HG03575 (cell line): ENCODE measurements around the gene CRYBG3.

Source experiments
- ATAC-seq: cut with Tn5 transposase; IDR thresholded peaks from one replicate; pipeline ENCODE4 v1.9.1; 2021; ENCODE audit not compliant: unreplicated experiment, insufficient number of reproducible peaks, low FRiP score; ENCODE audit errors: extremely low read depth

The CRYBG3 gene

DNA sequence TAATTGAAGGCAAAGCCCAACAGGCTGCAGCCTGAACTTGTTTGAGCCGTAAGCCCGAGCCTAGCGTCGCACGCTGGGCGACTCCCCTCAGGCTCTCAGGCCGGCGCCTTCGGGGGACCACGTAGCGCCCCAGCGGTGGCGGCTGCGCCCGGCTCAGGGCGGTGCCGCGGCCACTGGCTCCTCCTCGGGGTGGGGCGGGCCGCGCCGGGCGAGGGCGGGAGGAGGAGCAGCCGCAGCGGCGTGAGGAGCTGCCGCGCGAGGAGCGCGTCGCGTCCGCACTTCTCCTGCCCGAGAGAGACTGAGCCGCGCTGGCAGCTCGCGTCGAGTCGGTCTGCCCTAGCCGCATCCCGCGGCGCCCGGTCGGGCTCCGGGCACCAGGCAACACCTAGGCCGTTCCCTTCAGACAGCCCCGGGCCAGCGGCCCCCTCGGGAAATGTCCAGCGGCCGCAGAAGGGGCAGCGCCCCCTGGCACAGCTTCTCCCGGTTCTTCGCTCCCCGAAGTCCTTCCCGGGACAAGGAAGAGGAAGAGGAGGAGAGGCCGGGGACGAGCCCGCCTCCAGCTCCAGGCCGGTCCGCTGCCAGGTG is at the start of gene CRYBG3:
Gene CRYBG3 (plus strand): TSS at position 238 of the 585 bp plus-strand sequence. CDS start 196 bp downstream, at position 434.
- ATAC-seq, result peak; percentile 80

- no peak for ATAC-seq
Observed at GRCh38 chr3:97772926-97773325, 48.9 kb upstream of the CRYBG3 start.

DNA sequence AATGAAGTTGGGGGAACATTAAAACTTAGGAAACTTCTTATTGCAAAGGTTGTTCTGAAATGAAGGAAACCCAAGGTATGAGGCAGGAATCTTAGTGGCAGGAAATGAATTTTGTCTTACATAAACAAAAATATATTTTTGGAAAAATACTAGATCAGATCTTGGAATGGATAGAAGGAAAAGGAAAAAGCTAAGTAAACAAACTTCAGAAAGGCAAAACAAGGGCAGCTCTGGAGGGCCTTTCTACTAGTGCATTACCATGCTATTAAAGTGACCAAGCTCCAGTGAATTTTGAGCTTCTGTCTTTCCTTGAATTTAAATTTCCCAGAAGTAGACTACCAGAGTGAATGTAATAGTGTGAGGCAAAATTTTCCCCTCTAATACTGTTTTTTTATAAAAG is 43.7 kb upstream of the CRYBG3 start:
- no peak for ATAC-seq

DNA sequence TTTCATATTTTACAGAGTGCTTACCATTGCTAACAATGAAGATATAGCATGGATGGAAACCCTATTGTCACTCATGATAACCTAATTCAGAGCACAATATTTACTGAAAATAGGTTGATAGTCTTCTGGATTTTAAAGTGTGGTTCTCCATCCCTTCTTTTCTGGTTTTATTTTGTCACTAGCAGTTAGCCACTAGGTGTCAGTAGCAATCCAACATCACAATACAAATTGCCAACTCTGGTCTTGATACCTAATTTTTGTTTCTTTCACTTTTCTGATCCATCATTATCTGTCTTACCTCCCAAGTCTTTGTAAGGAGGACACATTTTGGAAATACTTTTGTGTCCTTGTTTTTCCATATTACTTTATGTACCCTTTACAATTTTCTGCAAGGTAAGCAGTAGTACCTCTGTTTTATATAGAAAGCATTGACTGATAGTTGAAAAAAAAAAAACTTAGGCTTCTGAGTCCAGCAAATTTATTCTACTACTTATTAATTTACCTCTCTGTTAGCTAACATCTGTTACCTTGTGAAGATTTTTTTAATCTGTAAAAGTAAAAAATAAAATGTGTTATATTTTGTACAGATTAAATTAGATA is 28.3 kb upstream of the CRYBG3 start:
- ATAC-seq, result peak; percentile 54

DNA sequence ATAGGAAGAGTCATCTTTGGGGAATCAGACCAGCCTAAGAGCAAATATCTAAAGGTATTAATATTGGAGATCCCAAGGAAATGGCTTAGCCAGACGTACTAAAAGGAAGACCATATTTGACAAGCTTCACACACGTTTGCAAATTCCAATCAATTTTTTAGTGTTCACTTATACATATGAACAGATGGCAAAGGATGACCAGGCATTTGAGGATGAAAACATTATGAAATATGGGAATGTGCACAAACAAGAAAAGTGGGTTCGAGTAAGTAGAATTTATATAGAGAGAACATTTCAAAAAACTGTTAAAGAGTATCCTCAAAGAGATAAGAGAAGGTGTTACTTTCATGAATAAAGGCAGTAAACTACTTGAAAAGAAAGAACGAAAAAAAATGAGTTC is 25.9 kb upstream of the CRYBG3 start:
- ATAC-seq, result no peak

DNA sequence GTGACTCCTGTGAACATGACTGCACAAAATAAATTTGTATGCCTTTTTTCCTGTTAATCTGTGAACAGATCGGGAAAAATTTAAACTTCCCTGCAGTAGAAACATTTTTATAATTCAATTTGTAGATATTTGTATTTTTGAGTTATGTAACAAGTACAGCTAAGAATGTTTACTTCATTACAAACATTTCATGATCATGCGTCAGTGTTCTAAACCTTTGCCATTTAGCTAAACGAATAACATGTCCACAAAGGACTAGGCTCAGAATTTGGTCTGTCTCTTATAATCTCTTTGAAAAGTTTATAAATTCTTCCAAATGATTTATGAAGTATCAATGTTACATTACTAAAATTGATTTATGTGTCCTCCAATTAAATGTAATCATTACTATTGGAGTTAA is 17.3 kb upstream of the CRYBG3 start:
- ATAC-seq, result no peak

DNA sequence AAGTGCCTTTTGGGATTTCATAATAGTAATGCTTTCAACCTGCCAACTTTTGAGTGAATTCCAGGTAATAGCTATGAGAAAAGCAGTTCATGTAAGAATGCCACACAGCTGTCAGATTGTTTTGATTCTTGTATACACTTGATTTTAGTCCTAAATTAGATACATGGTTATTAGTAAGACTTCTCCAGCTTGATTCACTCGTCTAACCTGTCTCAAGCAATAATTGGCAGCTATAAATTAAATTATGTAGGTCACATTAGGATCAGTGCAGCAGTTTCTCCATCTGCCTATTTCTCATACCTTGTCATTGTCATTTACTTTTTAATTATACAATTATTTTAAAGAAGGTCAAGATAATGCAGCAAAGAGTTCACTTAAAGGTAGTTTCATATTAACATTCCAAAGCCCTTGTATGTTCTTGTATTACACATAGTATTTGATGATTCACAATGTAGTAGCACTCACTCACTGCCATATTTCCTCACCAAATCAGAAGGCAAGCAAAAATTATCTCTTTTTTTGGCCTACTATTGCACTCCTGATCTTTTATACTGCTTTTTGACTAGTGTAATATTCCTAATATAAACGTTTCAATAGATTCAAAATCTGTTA is 10.9 kb upstream of the CRYBG3 start:
- ATAC-seq, result no peak

- ATAC-seq, result no peak
Observed at GRCh38 chr3:97815149-97815917, 6.5 kb upstream of the CRYBG3 start.

GRCh38 chr3:97816811-97817210 is 5.0 kb upstream of the CRYBG3 start:
- no peak for ATAC-seq

DNA sequence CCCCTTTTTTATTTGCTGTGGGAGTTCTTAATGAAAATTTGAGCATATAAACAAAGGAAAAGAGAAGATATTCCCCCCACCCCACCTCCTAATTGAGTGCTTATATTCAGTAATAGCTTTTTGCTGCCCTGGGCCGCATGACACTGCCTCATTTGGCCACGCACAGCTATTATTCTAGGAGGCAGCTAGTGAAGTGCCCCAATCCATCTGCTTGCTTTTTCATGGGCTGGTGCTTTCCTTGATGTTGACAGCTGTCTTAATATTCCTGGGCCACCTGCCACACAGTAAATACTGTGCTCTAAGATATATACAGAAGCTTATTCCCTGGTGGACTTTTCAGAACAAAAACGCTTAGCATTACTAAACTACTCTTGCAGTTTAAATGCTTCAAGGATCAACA is 3.8 kb upstream of the CRYBG3 start:
- ATAC-seq, result no peak

GRCh38 chr3:97820780-97821179 is 1.0 kb upstream of the CRYBG3 start:
- ATAC-seq, result no peak

DNA sequence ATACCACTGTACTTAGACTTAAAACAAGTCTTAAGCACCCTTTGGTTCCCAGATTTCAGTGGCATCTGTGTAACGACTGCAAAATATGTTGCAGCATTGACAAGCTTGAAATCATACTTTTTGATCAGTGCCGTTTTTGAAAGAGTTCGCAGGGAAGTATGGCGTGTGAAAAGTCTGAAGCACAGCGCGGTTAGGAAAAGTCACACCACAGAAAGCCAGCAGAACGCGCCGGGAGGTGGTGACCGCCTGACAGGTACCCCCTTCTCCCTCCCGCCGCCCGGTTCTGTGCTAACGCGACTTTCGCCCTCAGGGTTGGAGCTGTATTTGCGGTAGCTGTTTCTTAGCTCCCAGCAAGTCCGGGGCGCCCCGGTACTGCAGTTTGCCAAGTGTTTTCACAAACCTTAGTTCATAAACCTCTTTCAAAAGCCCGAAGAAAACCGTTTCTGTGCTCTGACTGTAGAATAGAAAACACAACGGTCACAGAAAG is 481 bp upstream of the CRYBG3 start:
- peak; percentile 31 for ATAC-seq

GRCh38 chr3:97822359-97822775 is 556 bp downstream of the CRYBG3 start:
- no peak for ATAC-seq

DNA sequence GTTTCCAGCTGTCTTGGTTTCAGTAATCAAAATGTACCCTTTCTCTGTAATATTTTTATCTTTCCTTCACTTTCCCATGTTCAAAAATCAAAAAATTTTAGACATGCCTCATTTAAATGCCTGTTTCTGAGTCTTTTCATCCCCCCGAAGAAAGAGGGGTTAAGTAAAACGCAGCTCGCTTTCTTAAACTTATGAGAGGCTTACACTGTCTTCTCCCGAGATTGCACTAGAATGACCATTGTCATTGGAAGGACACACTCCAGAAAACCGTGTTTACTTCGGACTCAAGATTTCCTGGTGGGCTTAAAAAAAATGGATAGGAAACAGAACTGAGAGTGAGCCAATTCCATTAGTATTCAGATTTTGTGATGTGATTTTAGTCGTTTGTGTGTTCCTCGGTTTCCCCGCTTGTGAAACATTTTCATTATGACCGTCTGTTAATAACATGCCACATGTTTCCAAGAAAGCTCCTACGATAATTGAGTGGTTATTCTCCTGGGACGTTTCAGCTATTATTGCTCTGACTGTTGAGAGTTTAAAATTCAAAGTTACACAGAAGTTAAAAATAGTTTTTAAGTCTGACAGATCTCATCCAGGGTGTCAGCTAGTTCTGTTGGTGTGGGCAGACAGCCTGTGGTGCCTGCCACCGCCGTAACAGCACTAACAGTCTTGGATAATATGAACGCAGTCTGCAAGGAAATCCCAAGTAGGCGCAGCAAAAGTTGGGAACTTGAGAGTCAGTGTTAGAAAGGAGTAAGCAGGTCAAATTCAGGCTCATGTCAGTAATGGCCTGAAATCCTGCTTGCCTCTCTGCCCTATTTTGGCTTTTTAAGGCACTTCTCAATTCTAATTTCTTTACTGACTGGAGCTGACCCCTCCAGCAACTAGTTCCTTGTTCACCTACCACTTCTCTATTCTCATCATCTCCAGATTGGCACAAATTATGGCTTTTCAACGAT is 1.5 kb downstream of the CRYBG3 start:
- no peak for ATAC-seq

- no peak for ATAC-seq
Observed at GRCh38 chr3:97825101-97825500, 3.3 kb downstream of the CRYBG3 start.

DNA sequence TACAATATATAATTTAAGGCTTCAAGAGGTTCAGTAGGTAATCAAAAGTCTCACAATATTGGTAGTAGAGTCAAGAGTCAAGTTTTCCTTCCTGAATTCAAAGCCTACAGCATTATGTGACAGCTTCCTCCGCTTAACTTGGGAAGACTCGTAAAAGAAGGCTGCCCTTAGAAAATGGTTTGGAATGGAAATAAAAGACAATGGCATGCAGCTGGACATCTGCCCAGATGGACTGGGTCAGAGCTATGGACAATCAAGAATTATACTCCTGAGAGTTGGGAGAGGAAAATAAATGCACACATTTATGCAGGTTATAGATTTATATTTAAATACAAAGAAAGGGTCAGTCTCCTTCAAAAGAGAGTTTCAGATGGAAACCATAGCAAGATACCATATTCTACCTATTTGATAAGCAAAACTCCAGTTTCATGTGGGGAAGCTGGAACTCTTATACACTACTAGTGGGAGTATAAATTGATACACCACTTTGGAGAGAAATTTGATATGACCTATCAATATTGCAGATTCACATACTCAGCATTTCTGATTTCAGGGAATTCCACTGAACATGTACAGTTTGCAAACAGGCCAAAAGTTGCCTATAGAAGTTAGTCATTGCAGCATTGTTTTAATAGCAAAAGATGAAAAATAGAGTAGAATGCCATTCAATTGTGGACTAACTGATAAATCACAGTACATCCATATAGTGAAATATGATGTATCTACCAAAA is 6.1 kb downstream of the CRYBG3 start:
- no peak for ATAC-seq

DNA sequence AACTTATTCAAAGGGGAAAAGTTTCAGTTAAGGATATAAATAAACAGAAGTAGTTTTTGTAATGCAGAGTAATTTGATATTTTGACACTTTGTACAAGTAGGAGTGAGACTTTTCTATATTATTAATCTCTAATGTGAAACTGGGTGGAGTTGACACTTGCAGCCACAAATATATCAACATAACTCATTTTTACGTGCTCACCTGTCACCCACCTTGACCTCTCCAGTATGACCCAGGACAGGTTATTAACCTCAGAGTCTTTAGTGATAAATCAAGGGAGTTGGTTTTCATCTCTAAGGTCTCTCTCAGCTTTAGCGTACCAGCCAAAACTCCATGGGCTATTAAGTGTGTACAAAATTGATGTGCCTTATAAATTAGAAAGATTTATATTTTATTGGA is 7.4 kb downstream of the CRYBG3 start:
- ATAC-seq, result no peak

DNA sequence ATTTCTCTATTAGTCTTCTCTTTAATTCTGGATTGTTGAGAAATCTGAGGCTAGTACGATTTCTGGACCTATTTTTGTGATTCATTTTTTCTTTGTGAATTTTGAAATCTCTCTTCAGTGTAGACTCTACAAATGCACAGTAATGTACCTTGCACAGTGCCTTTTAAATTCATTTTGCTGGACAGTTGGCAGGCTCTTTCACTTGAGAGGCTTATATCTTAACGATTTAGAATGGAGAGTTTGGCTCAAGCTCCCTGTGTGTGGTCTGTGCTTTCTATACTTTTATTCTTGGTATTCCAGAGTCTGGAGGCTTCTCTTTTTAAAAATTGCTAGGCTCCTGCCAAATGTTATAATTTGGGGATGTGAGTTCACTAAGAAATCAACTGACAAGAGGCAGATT is 8.8 kb downstream of the CRYBG3 start:
- ATAC-seq, result no peak
